ENCODE data around the gene ID2. TPM values are rescaled to one million over a fixed set of nuclear protein-coding genes. Genes with fewer than 3 reads are reported as not detected.

The ID2 gene
- total RNA-seq, 1 experiment from 2014 or later: 2.1 TPM

DNA sequence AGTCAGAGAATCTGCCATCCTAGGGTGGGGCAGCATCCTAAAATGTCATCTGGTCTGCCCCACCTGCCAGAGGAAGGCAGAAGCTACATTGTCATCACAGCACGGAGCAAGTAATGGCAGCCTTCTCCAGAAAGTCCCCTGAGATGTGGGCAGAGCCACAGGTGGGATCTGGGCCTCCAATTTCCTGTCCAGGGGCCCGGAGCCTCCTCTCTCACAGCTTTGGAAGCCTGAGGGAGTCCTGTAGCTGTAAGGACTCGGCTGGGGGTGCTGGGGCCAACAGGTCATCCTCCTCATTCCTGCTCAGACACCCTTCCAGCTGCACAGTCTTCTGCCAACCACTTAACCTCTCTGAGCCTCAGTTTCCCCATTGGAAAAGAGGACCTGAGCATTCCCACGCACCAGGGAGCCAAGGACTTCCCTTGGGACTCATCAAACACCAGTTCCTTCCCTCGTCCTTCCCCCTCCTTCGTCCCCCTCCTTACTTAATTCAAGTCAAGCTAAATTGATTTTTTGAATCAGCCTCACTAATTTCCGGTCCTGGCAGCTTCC is 48.6 kb upstream of the ID2 start:
- Histone ChIP-seq H3K4me1 (ENCODE audit: control insufficient read depth, insufficient read depth, low read length) (peaks cover 4% of the 10 kb centered on the region; the same call in 1 of the 2 replicates), H3K9me3 (ENCODE audit: control insufficient read depth, insufficient read depth, low read depth, low read length) (no peaks in the 10 kb centered on the region), H3K27me3 (ENCODE audit: control insufficient read depth, insufficient read depth, low read length) (no peaks in the 10 kb centered on the region), H3K27ac (ENCODE audit: low read length) (no peak overlapping the region), H3K4me3 (ENCODE audit: low read depth in 2 of 2, low read length in 2 of 2) (no peak overlapping the region), H3K36me3 (ENCODE audit: control insufficient read depth, insufficient read depth, low read length) (no peaks in the 10 kb centered on the region)
- no peak for DNase-seq (ENCODE audit: low read depth, low spot score)
- intact Hi-C loops (cut with micrococcal nuclease; ENCODE audit: unreplicated experiment) (no loop called here), in situ Hi-C loops (cut with HindIII; ENCODE audit: low pct_unique_long_range_greater_than_20kb, low sequenced_read_pairs) (no loop called here)
- ATAC-seq: no peak
- POLR2A ChIA-PET: no interaction called here
- BruUV-seq (replicated peaks): no TSS peak
- TF ChIP-seq SIN3A (IDR thresholded peaks at IDR 0.05; ENCODE audit: borderline replicate concordance, insufficient read depth, low read depth, low read length) (no peak), REST (IDR thresholded peaks at IDR 0.05; ENCODE audit: insufficient read depth in 1 of 2, low read depth in 2 of 2, low read length in 1 of 2) (no peak), CTCF (IDR thresholded peaks at IDR 0.05) (no peak), TCF7L2 (IDR thresholded peaks at IDR 0.05; ENCODE audit: low read depth, low read length) (no peak), POLR2AphosphoS5 (IDR thresholded peaks at IDR 0.05; ENCODE audit: low read depth, low read length) (no peak)
- CTCF ChIA-PET: no interaction called here

- no peaks in the 10 kb centered on the region for H3K9me3 ChIP-seq (ENCODE audit: control insufficient read depth, insufficient read depth, low read depth, low read length)
- ATAC-seq (no peak), DNase-seq (ENCODE audit: low read depth, low spot score) (no peak)
- no peak overlapping the region for H3K27ac ChIP-seq (ENCODE audit: low read length)
- no peak overlapping the region for H3K4me3 ChIP-seq (ENCODE audit: low read depth in 2 of 2, low read length in 2 of 2)
- no peaks in the 10 kb centered on the region for H3K27me3 ChIP-seq (ENCODE audit: control insufficient read depth, insufficient read depth, low read length)
- in situ Hi-C loops (cut with HindIII; ENCODE audit: low pct_unique_long_range_greater_than_20kb, low sequenced_read_pairs) (no loop called here), intact Hi-C loops (cut with micrococcal nuclease; ENCODE audit: unreplicated experiment) (no loop called here)
- peaks cover 4% of the 10 kb centered on the region; the same call in 1 of the 2 replicates for H3K4me1 ChIP-seq (ENCODE audit: control insufficient read depth, insufficient read depth, low read length)
- no TSS peak for BruUV-seq (replicated peaks)
- no peak for TF ChIP-seq REST (IDR thresholded peaks at IDR 0.05; ENCODE audit: insufficient read depth in 1 of 2, low read depth in 2 of 2, low read length in 1 of 2)
- TF ChIP-seq TCF7L2 (IDR thresholded peaks at IDR 0.05; ENCODE audit: low read depth, low read length): no peak
- no peak for TF ChIP-seq POLR2AphosphoS5 (IDR thresholded peaks at IDR 0.05; ENCODE audit: low read depth, low read length)
- TF ChIP-seq CTCF (IDR thresholded peaks at IDR 0.05): no peak
- TF ChIP-seq SIN3A (IDR thresholded peaks at IDR 0.05; ENCODE audit: borderline replicate concordance, insufficient read depth, low read depth, low read length): no peak
- ChIA-PET POLR2A (no interaction called here), CTCF (no interaction called here)
- H3K36me3 ChIP-seq (ENCODE audit: control insufficient read depth, insufficient read depth, low read length): no peaks in the 10 kb centered on the region
These were observed 48.0 kb upstream of the ID2 start for GRCh38 chr2:8633735-8634313.
